Activated CD8-positive, alpha-beta memory T cell treated with anti-CD3 and anti-CD28 coated beads for 1 hour (primary cell): ENCODE data around the gene HERC4.
"Not testable (repeated sequence)": the region's sequence is repeated elsewhere in the genome, so short reads cannot be mapped to it uniquely, and the experiment has no call there.

Experiments used
- DNase-seq, 2 donors: peaks; one replicate each; pipeline ENCODE4 v3.0.0-alpha.2; 2020; ENCODE audit warnings: low read depth in 1 of 2; ENCODE audit errors: extremely low read depth in 1 of 2

Gene HERC4

DNA sequence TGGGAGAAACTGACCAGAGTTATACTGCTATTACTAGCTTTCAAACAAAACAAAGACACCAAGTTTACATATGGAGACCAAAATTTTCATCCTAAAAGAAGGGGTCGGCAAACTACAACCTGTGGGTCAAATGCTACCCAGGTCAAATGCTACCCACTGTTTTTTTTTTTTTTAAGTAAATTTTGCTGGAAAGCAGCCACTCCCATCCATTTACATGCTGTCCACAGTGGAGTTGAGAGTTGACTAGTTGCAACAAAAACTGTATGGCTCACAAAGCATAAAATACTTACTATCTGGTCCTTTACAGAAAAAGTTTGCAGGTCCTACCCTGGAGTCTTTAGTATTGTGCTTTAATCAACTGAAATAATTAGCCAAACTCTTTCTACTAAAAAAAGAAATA, 99.2 kb downstream of the HERC4 start:
- DNase-seq, result no peak

DNA sequence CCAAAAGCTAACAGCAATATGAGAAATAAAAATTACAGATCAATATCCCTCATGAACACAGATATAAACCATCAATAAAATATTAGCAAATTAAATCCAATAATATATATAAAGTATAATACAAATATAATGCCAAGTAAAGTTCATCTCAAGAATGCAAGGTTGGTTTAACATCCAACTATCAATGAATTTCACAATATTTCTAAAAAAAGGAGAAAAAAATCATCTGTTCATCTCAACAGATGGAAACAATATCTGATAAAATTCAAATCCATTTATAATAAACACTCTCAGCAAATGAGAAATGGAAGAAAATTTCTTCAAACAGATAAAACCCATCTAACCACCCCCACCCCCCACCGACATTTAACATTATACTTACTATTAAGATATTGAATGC, 103.8 kb downstream of the HERC4 start:
- DNase-seq, result no peak

DNA sequence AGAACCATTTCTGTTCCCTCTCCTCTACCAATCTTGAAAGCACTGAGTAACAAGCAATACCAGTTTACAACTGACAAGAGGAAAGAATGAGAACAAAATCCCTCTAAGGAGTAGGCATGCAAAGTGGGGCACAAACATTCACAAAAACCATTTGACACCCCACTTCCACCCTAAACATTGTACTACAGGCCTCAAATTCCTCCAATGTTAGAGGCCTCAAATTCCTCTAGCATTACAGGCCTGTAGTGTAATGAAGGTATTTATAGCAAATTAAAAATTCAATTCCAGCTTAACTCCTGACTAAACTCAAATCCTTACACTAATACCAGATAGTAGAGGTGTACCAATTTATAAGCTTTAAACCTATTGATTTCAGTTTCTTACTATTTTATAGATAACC, 105.2 kb downstream of the HERC4 start:
- DNase-seq, result no peak

DNA sequence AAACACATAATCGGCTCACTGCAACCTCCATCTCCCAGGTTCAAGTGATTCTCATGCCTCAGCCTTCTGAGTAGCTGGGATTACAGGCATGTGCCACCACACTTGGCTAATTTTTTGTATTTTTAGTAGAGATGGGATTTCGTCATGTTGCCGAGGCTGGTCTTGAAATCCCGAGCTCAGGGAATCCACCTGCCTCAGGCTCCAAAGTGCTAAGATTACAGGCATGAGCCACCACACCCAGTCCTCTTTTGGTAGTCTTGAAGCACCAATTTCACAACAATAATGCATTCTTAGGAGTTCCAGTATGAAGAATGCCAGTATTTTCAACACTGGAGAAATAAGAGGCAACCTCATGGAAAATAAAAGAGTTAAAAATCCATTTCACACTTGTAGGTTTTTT, 109.0 kb downstream of the HERC4 start:
- DNase-seq, result not testable (repeated sequence)

DNA sequence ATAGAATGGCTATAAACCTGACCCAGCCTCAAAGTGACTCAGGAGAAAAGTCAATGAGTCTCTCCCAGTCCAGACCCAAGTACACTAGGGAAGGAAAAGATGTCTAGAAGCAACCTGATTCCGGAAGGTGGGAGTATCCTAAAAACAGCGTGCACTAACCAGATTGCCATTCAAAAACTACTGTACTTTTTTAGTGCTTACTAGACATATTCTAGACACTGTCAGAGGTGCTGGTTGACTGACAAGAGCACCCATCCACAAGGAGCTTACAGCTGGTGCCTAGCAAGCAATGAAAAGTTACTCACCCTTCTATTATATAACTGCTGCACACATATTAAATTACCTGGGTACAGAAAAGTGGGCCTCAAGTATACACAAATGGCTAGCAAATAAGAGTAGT, 109.6 kb downstream of the HERC4 start:
- no peak for DNase-seq

DNA sequence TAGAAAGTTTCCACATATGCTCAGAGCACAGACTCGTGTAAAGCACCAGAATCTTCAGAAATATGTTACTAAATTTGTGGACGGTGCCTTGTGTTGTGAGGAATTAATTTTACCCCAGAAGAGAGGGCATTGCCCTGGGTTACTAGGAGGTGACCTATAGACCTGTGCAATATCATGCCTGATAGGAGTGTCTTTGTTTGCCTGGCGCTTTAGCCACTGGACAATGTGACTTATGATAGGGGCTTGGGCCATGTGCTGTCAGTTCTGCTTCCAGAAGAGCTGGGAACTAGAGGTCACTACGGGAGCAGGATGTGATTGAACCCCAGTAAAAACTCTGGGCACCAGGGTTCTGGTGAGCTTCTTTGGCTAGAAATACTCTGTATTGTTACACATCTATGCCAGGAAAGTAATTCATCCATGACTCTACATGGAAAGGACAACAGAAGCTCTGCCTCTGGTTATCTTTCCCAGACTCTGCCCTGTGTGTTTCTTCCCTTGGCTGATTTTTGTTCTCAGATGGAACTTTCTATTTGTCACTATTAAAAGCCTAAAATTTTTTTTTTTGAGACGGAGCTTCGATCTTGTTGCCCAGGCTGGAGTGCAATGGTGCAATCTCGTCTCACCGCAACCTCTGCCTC, 115.1 kb downstream of the HERC4 start:
- no peak for DNase-seq

DNA sequence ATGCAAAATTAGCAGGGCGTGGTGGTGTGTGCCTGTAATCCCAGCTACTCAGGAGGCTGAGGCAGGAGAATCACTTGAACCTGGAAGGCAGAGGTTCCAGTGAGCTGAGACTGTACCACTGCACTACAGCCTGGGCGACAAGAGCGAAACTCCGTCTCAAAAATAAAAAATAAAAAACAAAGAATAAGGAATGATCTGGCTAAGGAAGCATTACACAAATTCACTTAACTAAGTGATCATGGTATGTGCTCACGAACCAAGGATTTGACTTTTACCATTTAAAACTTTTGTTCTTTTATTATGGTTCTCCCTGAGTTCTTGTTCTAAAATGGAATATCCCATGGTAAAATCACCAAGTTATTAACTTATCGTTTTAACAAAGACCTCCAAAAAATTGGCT, 119.5 kb downstream of the HERC4 start:
- no peak for DNase-seq

DNA sequence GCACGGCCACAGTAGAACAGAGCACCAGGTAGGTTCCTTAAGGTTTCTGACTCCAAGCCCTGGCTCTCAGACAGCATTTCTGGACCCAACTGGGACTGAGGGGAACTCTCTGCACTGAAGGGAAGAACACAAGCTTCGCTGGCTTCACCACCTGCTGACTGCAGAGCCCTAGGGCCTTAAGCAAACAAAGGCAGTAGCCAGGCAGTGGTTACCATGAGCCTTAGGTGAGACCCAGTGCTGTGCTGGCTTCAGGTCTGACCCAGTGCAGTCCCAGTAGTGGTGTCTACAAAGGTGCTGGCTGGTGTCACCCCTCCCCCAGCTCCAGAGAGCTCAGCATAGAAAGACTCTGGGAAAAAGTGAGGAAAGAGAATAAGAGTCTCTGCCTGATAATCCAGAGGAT, 131.2 kb downstream of the HERC4 start:
- no peak for DNase-seq

- DNase-seq, result no peak
These were observed 138.7 kb downstream of the HERC4 start for GRCh38 chr10:67936416-67936815.

GRCh38 chr10:67935223-67935622, 139.9 kb downstream of the HERC4 start:
- no peak for DNase-seq

DNA sequence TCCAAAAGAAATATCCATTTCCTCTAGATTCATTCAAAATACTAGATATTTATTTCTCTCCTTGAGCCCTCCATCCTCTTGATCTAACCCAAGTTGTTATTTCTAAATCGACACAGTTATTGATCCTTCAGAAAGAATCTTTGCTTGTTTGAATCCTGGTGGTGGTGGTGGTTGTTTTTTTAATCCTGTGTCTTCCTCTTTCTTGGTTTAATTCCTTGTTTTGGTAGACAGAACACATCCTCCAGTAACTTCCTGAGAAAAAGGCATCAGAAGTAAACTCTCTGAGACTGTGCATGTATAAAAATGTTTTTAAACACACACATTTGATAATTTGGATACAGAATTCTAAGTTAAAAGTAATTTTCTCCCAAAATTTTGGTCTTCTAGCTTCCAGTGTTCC, 140.7 kb downstream of the HERC4 start:
- DNase-seq, result no peak

- no peak for DNase-seq
These were observed 141.9 kb downstream of the HERC4 start for GRCh38 chr10:67933199-67933598.

DNA sequence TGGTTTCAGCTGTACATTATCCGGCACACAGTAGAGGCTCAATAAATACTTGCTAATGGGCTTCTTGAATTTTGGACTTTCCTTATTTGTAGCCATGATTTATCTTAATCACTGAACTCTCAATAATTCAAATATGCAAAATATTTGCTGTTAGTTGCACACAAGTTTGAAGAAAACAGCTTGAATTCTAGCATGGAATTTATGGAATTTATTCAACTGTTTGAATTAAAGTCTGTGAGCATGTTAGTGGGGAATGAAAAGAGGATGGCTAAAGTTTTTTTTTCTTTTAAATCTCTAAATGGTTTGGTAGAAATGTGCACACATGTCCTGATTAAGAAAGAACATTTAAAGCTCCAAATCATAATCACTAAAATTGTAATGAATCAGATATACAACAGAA, 148.1 kb downstream of the HERC4 start:
- DNase-seq, result no peak

GRCh38 chr10:67925449-67926005, 149.6 kb downstream of the HERC4 start:
- no peak for DNase-seq

GRCh38 chr10:67924136-67924535, 150.9 kb downstream of the HERC4 start:
- no peak for DNase-seq

- no peak for DNase-seq
These were observed 151.5 kb downstream of the HERC4 start for GRCh38 chr10:67923551-67923950.

GRCh38 chr10:67921065-67921464, 154.0 kb downstream of the HERC4 start:
- DNase-seq, result no peak

DNA sequence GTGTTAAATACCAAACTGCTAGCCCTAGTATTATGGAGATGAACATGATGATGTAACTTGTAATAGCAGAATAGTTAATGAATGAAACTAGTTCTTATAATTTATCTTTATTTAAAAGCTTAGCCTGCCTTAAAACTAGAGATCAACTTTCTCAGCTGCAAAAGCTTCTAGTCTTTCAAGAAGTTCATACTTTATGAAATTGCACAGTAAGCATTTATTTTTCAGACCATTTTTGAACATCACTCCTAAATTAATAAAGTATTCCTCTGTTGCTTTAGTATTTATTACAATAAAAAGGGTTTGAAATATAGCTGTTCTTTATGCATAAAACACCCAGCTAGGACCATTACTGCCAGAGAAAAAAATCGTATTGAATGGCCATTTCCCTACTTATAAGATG, 157.4 kb downstream of the HERC4 start:
- no peak for DNase-seq

DNA sequence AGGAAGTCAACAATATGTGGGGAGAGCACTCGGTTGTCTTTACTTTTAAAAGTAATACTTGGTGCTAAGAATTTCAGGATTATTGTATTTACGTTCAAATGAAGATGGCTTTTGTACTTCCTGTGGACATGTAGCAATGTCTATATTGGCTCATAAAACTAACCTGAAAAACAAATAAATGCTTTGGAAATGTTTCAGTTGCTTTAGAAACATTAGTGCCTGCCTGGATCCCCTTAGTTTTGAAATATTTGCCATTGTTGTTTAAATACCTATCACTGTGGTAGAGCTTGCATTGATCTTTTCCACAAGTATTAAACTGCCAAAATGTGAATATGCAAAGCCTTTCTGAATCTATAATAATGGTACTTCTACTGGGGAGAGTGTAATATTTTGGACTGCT, 157.9 kb downstream of the HERC4 start:
- no peak for DNase-seq

GRCh38 chr10:67914777-67915340, 160.2 kb downstream of the HERC4 start:
- DNase-seq, result no peak

DNA sequence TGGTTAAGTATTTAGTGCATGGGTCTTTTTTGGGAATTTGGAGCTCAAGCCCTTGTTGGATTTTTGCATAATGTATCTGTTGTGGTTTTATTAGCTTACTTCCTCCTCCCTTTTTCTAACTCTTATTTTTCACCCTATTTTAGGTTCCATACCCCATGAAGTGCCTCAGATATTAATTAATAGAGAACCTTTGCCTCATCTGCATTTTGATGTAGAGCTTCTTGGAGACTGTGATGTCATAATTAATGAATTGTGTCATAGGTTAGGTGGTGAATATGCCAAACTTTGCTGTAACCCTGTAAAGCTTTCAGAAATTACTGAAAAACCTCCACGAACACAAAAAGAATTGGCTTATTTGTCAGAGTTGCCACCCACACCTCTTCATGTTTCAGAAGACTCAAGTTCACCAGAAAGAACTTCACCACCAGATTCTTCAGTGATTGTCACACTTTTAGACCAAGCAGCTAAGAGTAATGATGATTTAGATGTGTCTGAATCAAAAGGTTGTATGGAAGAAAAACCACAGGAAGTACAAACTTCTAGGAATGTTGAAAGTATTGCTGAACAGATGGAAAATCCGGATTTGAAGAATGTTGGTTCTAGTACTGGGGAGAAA, 162.6 kb downstream of the HERC4 start:
- DNase-seq, result no peak

DNA sequence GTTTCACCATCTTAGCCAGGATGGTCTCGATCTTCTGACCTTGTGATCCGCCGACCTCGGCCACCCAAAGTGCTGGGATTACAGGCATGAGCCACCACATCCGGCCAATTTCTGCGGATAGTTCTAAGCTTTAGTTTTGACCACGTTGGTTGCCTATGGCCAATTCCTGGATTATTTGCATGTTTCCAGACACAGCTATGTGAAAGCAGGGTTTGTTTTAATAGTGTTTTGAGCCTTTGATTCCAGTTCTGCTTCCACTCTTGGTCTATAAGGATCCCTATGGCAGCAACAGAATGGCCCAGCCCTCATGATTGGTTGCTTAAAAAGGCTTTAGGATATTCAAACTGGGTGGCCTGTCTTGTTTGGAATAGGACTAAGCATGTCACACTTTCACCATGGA, 171.5 kb downstream of the HERC4 start:
- no peak for DNase-seq
